ENCODE measurements around the gene ITGA1. TPM values are rescaled to one million over a fixed set of nuclear protein-coding genes. Genes with fewer than 3 reads are reported as not detected.

Gene ITGA1
- total RNA-seq, 1 donor from 2014 or later, result 346 TPM

DNA sequence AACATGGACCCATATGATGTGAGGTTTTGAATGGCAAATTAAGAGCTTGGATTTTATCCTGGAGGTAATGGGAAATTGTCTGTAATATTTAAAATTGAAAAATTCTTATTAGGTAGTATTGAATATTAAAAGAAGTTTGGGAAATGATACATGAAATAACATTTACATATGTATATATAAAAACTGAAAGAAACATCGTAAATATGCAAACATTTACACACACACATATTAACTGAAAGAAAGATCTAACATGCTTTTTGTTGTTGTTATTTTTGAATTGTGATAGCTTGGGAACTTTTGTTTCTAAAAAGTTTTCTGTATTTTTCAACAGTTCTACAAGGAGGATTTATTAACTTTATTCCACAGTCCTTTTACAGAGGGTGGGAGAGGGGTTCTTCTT is 118.6 kb downstream of the ITGA1 start:
- Mint-ChIP-seq H3K36me3 (ENCODE audit: low read depth) (peaks cover 19% of the 10 kb centered on the region), H3K27me3 (ENCODE audit: low read depth) (no peaks in the 10 kb centered on the region), H3K4me1 (ENCODE audit: low read depth) (peaks cover 71% of the 10 kb centered on the region), H3K9me3 (ENCODE audit: low read depth) (no peaks in the 10 kb centered on the region), H3K27ac (ENCODE audit: unreplicated experiment) (peak overlapping the region; percentile 12), H3K4me3 (ENCODE audit: unreplicated experiment) (no peak overlapping the region)
- DNase-seq (ENCODE audit: low spot score), result no peak
- TF ChIP-seq, protein P1, sequence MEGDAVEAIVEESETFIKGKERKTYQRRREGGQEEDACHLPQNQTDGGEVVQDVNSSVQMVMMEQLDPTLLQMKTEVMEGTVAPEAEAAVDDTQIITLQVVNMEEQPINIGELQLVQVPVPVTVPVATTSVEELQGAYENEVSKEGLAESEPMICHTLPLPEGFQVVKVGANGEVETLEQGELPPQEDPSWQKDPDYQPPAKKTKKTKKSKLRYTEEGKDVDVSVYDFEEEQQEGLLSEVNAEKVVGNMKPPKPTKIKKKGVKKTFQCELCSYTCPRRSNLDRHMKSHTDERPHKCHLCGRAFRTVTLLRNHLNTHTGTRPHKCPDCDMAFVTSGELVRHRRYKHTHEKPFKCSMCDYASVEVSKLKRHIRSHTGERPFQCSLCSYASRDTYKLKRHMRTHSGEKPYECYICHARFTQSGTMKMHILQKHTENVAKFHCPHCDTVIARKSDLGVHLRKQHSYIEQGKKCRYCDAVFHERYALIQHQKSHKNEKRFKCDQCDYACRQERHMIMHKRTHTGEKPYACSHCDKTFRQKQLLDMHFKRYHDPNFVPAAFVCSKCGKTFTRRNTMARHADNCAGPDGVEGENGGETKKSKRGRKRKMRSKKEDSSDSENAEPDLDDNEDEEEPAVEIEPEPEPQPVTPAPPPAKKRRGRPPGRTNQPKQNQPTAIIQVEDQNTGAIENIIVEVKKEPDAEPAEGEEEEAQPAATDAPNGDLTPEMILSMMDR (IDR thresholded peaks at IDR 0.05), result no peak

DNA sequence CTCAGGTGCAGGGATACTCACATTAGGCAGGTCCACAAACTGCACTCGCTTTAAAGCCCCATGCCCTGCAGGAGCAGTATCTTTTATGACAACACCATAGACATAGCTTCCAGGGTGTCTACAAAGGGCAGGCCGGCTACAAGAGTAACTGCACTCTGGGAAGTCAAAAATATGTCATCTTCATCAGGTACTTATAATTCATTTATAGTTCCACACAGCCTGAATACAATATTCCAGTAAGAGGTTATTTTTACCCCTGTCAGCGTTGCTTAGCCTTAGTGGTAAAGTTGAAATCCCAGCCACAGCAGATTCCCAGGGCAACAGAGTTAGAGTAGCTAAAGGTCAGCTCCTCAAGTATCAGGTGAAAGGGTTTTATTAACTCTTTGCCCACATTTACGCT is 119.1 kb downstream of the ITGA1 start:
- H3K9me3 Mint-ChIP-seq (ENCODE audit: low read depth), result no peaks in the 10 kb centered on the region
- no peak overlapping the region for H3K4me3 Mint-ChIP-seq (ENCODE audit: unreplicated experiment)
- H3K4me1 Mint-ChIP-seq (ENCODE audit: low read depth), result peaks cover 67% of the 10 kb centered on the region
- TF ChIP-seq, protein P1 (IDR thresholded peaks at IDR 0.05), result no peak
- H3K27ac Mint-ChIP-seq (ENCODE audit: unreplicated experiment), result peak overlapping the region; percentile 43
- DNase-seq (ENCODE audit: low spot score), result no peak
- H3K36me3 Mint-ChIP-seq (ENCODE audit: low read depth), result peaks cover 19% of the 10 kb centered on the region
- no peaks in the 10 kb centered on the region for H3K27me3 Mint-ChIP-seq (ENCODE audit: low read depth)

DNA sequence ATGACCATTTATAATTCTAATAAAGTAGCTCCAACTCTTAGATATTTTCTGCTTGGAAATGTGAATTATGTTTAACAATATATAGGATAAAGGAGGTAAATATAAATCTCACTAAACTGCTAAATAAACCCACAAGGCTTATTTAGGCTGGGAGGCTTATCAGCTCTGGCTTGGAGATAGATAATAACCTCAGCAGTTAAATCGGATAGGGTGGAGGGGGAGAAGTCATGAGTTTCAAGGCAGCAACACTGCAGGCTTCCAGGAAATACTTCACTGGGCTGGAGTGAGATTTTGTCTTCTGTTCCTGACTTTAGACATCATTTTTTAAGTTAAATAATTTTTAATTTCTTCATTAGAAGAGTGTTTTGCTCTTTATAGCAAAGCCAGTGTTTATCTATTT is 121.5 kb downstream of the ITGA1 start:
- Mint-ChIP-seq H3K4me1 (ENCODE audit: low read depth) (peaks cover 51% of the 10 kb centered on the region), H3K9me3 (ENCODE audit: low read depth) (no peaks in the 10 kb centered on the region), H3K36me3 (ENCODE audit: low read depth) (peaks cover 18% of the 10 kb centered on the region), H3K27me3 (ENCODE audit: low read depth) (no peaks in the 10 kb centered on the region), H3K27ac (ENCODE audit: unreplicated experiment) (peak overlapping the region; percentile 80), H3K4me3 (ENCODE audit: unreplicated experiment) (no peak overlapping the region)
- TF ChIP-seq, protein P1 (IDR thresholded peaks at IDR 0.05), result no peak
- no peak for DNase-seq (ENCODE audit: low spot score)

DNA sequence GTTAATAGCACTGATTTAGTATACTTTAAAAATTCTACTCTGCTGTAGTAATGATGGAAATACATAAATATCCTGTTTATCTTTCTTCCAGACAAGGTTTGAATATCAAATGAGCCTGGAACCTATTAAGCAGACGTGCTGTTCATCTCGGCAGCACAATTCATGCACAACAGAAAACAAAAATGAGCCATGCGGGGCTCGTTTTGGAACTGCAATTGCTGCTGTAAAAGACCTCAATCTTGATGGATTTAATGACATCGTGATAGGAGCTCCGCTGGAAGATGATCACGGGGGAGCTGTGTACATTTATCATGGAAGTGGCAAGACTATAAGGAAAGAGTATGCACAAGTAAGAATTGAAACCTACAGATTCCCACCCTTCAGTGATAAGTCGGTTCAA is 122.4 kb downstream of the ITGA1 start:
- Mint-ChIP-seq H3K27ac (ENCODE audit: unreplicated experiment) (peak overlapping the region; percentile 80), H3K27me3 (ENCODE audit: low read depth) (no peaks in the 10 kb centered on the region)

DNA sequence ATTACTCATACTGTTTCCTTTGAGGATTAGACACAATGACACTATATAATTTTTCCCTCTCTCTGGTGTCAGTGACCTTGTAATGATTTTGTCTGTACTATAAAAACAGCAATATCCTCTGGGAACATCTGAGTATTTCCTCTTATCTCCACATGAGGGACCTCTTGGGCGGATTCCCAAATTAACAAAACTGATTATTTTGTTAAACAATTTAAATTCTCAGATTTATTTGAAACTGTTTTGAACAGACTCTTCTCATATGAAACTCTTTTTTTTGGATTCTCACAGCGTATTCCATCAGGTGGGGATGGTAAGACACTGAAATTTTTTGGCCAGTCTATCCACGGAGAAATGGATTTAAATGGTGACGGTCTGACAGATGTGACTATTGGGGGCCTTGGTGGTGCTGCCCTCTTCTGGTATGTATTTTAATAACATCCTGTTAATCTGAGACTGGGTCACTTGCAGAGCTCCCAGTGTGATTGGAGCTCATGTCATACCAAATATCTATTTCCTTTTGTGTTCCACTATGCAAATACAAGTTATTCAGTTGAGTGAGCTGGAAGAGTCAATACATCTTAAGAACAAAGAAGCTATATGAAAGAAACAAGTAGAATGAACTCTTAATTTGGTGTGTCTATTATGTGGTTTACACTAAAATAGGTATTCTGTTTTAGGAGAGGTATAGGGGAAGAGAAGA is 127.6 kb downstream of the ITGA1 start:
- Mint-ChIP-seq H3K27me3 (ENCODE audit: low read depth) (no peaks in the 10 kb centered on the region), H3K27ac (ENCODE audit: unreplicated experiment) (peak overlapping the region; percentile 45), H3K4me1 (ENCODE audit: low read depth) (peaks cover 23% of the 10 kb centered on the region), H3K36me3 (ENCODE audit: low read depth) (peaks cover 21% of the 10 kb centered on the region), H3K9me3 (ENCODE audit: low read depth) (no peaks in the 10 kb centered on the region), H3K4me3 (ENCODE audit: unreplicated experiment) (peak overlapping the region; percentile 53)
- TF ChIP-seq, protein P1 (IDR thresholded peaks at IDR 0.05), result peak; percentile 97
- DNase-seq (ENCODE audit: low spot score), result no peak

More for the DNA sequence above, 122.4 kb downstream of the ITGA1 start:
- Mint-ChIP-seq H3K4me1 (ENCODE audit: low read depth) (peaks cover 50% of the 10 kb centered on the region), H3K36me3 (ENCODE audit: low read depth) (peaks cover 19% of the 10 kb centered on the region), H3K9me3 (ENCODE audit: low read depth) (no peaks in the 10 kb centered on the region), H3K4me3 (ENCODE audit: unreplicated experiment) (no peak overlapping the region)
- TF ChIP-seq, protein P1 (IDR thresholded peaks at IDR 0.05), result no peak
- no peak for DNase-seq (ENCODE audit: low spot score)
